HG03139 (cell line): Measurements from ENCODE around the gene SARDH.

Experiments
- ATAC-seq: cut with Tn5 transposase; IDR thresholded peaks from one replicate; pipeline ENCODE4 v1.9.1; 2021; ENCODE audit not compliant: unreplicated experiment

The SARDH gene

GRCh38 chr9:133654736-133655657, 83.2 kb downstream of the SARDH start:
- no peak for ATAC-seq

GRCh38 chr9:133653638-133654037, 84.5 kb downstream of the SARDH start:
- ATAC-seq, result no peak

GRCh38 chr9:133650026-133650425, 88.1 kb downstream of the SARDH start:
- no peak for ATAC-seq

GRCh38 chr9:133649194-133649593, 89.0 kb downstream of the SARDH start:
- ATAC-seq, result no peak

GRCh38 chr9:133647765-133648469, 90.2 kb downstream of the SARDH start:
- ATAC-seq, result no peak

GRCh38 chr9:133647148-133647547, 91.0 kb downstream of the SARDH start:
- ATAC-seq, result no peak

GRCh38 chr9:133645021-133645765, 93.0 kb downstream of the SARDH start:
- no peak for ATAC-seq

GRCh38 chr9:133643978-133644760, 94.0 kb downstream of the SARDH start:
- ATAC-seq, result no peak

GRCh38 chr9:133643362-133643755, 94.8 kb downstream of the SARDH start:
- ATAC-seq, result no peak

GRCh38 chr9:133642708-133643361, 95.3 kb downstream of the SARDH start:
- ATAC-seq, result no peak

GRCh38 chr9:133641861-133642595, 96.1 kb downstream of the SARDH start:
- no peak for ATAC-seq

GRCh38 chr9:133641396-133641655, 96.8 kb downstream of the SARDH start:
- no peak for ATAC-seq

GRCh38 chr9:133640580-133641395, 97.4 kb downstream of the SARDH start:
- ATAC-seq, result no peak

GRCh38 chr9:133640160-133640559, 98.0 kb downstream of the SARDH start:
- ATAC-seq, result no peak

GRCh38 chr9:133639613-133640012, 98.5 kb downstream of the SARDH start:
- no peak for ATAC-seq

- ATAC-seq, result no peak
These were observed 99.4 kb downstream of the SARDH start for GRCh38 chr9:133638711-133639110.

GRCh38 chr9:133638076-133638475, 100.1 kb downstream of the SARDH start:
- no peak for ATAC-seq

GRCh38 chr9:133637451-133638055, 100.6 kb downstream of the SARDH start:
- ATAC-seq, result no peak

- ATAC-seq, result no peak
These were observed 101.2 kb downstream of the SARDH start for GRCh38 chr9:133636902-133637301.
